Adipocyte (in vitro differentiated cells): Measurements from ENCODE around the gene NPAS3.

ENCODE experiments used
- DNase-seq: peaks from one replicate; pipeline ENCODE4 v3.0.0-alpha.2; 2015; ENCODE audit warnings: low read depth
- H3K27me3 ChIP-seq: replicated peaks from 2 replicates; pipeline ENCODE4 v1.7.0; 2013; ENCODE audit warnings: mild to moderate bottlenecking, low read length, moderate library complexity; ENCODE audit not compliant: control insufficient read depth, insufficient read depth
- H3K36me3 ChIP-seq: 2 replicates; pipeline ENCODE4 v1.7.0; 2013; ENCODE audit warnings: low read length, mild to moderate bottlenecking, moderate library complexity; ENCODE audit not compliant: control insufficient read depth, insufficient read depth, severe bottlenecking
- H3K4me1 ChIP-seq: 2 replicates; pipeline ENCODE4 v1.7.0; 2013; ENCODE audit warnings: mild to moderate bottlenecking, low read length, moderate library complexity; ENCODE audit not compliant: control insufficient read depth, insufficient read depth
- H3K4me3 ChIP-seq: 2 replicates; pipeline ENCODE4 v1.7.0; 2013; ENCODE audit warnings: mild to moderate bottlenecking, low read length, moderate library complexity
- H3K9ac ChIP-seq: 2 replicates; pipeline ENCODE4 v1.7.0; 2013; ENCODE audit warnings: mild to moderate bottlenecking, low read length, moderate library complexity
- H3K9me3 ChIP-seq: 2 replicates; pipeline ENCODE4 v1.7.0; 2013; ENCODE audit warnings: mild to moderate bottlenecking, low read length, moderate library complexity; ENCODE audit not compliant: control insufficient read depth

Gene NPAS3

GRCh38 chr14:33420051-33420627, 481.5 kb downstream of the NPAS3 start:
- Histone ChIP-seq H3K27me3 (no peaks in the 10 kb centered on the region), H3K36me3 (no peaks in the 10 kb centered on the region), H3K4me1 (no peaks in the 10 kb centered on the region), H3K9ac (no peak overlapping the region), H3K4me3 (no peak overlapping the region), H3K9me3 (no peaks in the 10 kb centered on the region)
- DNase-seq: no peak

- no peaks in the 10 kb centered on the region for H3K9me3 ChIP-seq
- H3K9ac ChIP-seq: no peak overlapping the region
- DNase-seq: no peak
Observed at GRCh38 chr14:33430414-33431035, 491.8 kb downstream of the NPAS3 start.

GRCh38 chr14:33432407-33433023, 493.8 kb downstream of the NPAS3 start:
- no peak overlapping the region for H3K9ac ChIP-seq
- no peaks in the 10 kb centered on the region for H3K36me3 ChIP-seq
- H3K27me3 ChIP-seq: no peaks in the 10 kb centered on the region
- H3K4me3 ChIP-seq: no peak overlapping the region
- peak; percentile 38 for DNase-seq
- H3K4me1 ChIP-seq: no peaks in the 10 kb centered on the region
- no peaks in the 10 kb centered on the region for H3K9me3 ChIP-seq

More at GRCh38 chr14:33430414-33431035, 491.8 kb downstream of the NPAS3 start:
- no peaks in the 10 kb centered on the region for H3K36me3 ChIP-seq
- no peaks in the 10 kb centered on the region for H3K27me3 ChIP-seq
- H3K4me3 ChIP-seq: no peak overlapping the region
- H3K4me1 ChIP-seq: no peaks in the 10 kb centered on the region

- no peak for DNase-seq
Observed at GRCh38 chr14:33433396-33433795, 494.7 kb downstream of the NPAS3 start.

GRCh38 chr14:33435911-33436689, 497.4 kb downstream of the NPAS3 start:
- no peaks in the 10 kb centered on the region for H3K9me3 ChIP-seq
- no peaks in the 10 kb centered on the region for H3K4me1 ChIP-seq
- peak; percentile 49 for DNase-seq
- H3K9ac ChIP-seq: no peak overlapping the region
- H3K27me3 ChIP-seq: no peaks in the 10 kb centered on the region
- no peak overlapping the region for H3K4me3 ChIP-seq
- H3K36me3 ChIP-seq: no peaks in the 10 kb centered on the region

More at GRCh38 chr14:33433396-33433795, 494.7 kb downstream of the NPAS3 start:
- Histone ChIP-seq H3K36me3 (no peaks in the 10 kb centered on the region), H3K27me3 (no peaks in the 10 kb centered on the region), H3K4me1 (no peaks in the 10 kb centered on the region), H3K9ac (no peak overlapping the region), H3K4me3 (no peak overlapping the region), H3K9me3 (no peaks in the 10 kb centered on the region)

- Histone ChIP-seq H3K4me1 (no peaks in the 10 kb centered on the region), H3K9ac (no peak overlapping the region), H3K4me3 (no peak overlapping the region), H3K36me3 (no peaks in the 10 kb centered on the region), H3K27me3 (peaks cover 3% of the 10 kb centered on the region), H3K9me3 (no peaks in the 10 kb centered on the region)
- DNase-seq: no peak
Observed at GRCh38 chr14:33441633-33442032, 503.0 kb downstream of the NPAS3 start.

- Histone ChIP-seq H3K27me3 (peaks cover 3% of the 10 kb centered on the region), H3K4me3 (no peak overlapping the region), H3K36me3 (no peaks in the 10 kb centered on the region), H3K9ac (no peak overlapping the region), H3K9me3 (no peaks in the 10 kb centered on the region), H3K4me1 (no peaks in the 10 kb centered on the region)
- no peak for DNase-seq
Observed at GRCh38 chr14:33444136-33444535, 505.5 kb downstream of the NPAS3 start.

GRCh38 chr14:33449268-33449667, 510.6 kb downstream of the NPAS3 start:
- Histone ChIP-seq H3K4me1 (peaks cover 6% of the 10 kb centered on the region), H3K4me3 (no peak overlapping the region), H3K36me3 (no peaks in the 10 kb centered on the region), H3K9me3 (no peaks in the 10 kb centered on the region), H3K27me3 (no peaks in the 10 kb centered on the region), H3K9ac (no peak overlapping the region)
- DNase-seq: no peak

GRCh38 chr14:33449703-33450395, 511.2 kb downstream of the NPAS3 start:
- H3K4me3 ChIP-seq: no peak overlapping the region
- peaks cover 6% of the 10 kb centered on the region for H3K4me1 ChIP-seq
- no peaks in the 10 kb centered on the region for H3K27me3 ChIP-seq
- H3K9ac ChIP-seq: no peak overlapping the region
- H3K36me3 ChIP-seq: no peaks in the 10 kb centered on the region
- no peaks in the 10 kb centered on the region for H3K9me3 ChIP-seq
- no peak for DNase-seq

- Histone ChIP-seq H3K4me3 (no peak overlapping the region), H3K27me3 (no peaks in the 10 kb centered on the region), H3K4me1 (peaks cover 6% of the 10 kb centered on the region), H3K9ac (no peak overlapping the region), H3K36me3 (no peaks in the 10 kb centered on the region), H3K9me3 (no peaks in the 10 kb centered on the region)
- DNase-seq: no peak
Observed at GRCh38 chr14:33450416-33450815, 511.7 kb downstream of the NPAS3 start.

GRCh38 chr14:33451211-33451610, 512.5 kb downstream of the NPAS3 start:
- Histone ChIP-seq H3K27me3 (no peaks in the 10 kb centered on the region), H3K9ac (no peak overlapping the region), H3K36me3 (no peaks in the 10 kb centered on the region), H3K4me3 (no peak overlapping the region), H3K9me3 (no peaks in the 10 kb centered on the region), H3K4me1 (peaks cover 6% of the 10 kb centered on the region)
- DNase-seq: no peak
